ENCODE measurements around the gene CNIH2. TPM values are rescaled to one million over a fixed set of nuclear protein-coding genes. Genes with fewer than 3 reads are reported as not detected.

Gene CNIH2
- total and polyA plus RNA-seq, 2 of the 13 experiments (the other 11 are each of a cell fraction or from before 2014, with no cell fraction given): 0.60 to 0.69 TPM

DNA sequence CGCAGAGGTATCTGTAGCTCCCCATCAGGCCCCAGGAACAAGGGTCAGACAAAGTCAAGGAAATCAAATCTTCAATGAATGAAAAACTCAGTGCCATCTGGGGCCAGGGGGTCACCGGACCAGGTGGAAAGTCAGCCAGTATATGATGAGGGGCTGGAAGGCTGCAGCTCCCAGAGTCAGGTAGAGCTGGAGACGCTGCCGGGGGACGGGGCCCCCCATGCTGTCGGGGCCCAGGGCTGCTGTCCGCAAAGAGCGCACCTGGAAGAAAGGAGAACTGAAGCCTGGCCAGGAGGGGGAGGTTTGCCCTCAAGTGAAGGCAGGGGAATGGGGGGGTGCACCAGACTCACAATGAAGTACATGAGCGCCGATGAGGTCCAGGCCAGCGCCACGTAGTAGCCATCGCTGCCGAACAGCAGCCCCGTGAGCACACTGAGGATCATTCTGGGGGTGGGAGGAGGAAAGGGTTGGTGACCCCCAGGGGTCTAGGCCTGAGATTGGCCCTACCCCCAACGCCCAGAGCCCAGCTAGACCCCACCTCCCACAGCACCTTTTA lies 6.6 kb downstream of the CNIH2 start (continued):
- TF ChIP-seq ZNF160 (CRISPR knock-in tag; IDR thresholded peaks at IDR 0.05) (no peak), MXI1 (IDR thresholded peaks at IDR 0.05; ENCODE audit: borderline replicate concordance, low read depth, low read length) (no peak), BRD4 (CRISPR knock-in tag; IDR thresholded peaks at IDR 0.05) (no peak), ZNF552 (CRISPR knock-in tag; IDR thresholded peaks at IDR 0.05; ENCODE audit: borderline replicate concordance) (no peak)
- TF ChIP-seq, protein P1, sequence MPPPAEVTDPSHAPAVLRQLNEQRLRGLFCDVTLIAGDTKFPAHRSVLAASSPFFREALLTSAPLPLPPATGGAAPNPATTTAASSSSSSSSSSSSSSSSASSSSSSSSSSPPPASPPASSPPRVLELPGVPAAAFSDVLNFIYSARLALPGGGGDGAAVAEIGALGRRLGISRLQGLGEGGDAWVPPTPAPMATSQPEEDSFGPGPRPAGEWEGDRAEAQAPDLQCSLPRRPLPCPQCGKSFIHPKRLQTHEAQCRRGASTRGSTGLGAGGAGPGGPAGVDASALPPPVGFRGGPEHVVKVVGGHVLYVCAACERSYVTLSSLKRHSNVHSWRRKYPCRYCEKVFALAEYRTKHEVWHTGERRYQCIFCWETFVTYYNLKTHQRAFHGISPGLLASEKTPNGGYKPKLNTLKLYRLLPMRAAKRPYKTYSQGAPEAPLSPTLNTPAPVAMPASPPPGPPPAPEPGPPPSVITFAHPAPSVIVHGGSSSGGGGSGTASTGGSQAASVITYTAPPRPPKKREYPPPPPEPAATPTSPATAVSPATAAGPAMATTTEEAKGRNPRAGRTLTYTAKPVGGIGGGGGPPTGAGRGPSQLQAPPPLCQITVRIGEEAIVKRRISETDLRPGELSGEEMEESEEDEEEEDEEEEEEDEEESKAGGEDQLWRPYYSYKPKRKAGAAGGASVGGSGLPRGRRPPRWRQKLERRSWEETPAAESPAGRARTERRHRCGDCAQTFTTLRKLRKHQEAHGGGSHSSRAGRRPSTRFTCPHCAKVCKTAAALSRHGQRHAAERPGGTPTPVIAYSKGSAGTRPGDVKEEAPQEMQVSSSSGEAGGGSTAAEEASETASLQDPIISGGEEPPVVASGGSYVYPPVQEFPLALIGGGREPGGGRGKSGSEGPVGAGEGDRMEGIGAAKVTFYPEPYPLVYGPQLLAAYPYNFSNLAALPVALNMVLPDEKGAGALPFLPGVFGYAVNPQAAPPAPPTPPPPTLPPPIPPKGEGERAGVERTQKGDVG (CRISPR knock-in tag; IDR thresholded peaks at IDR 0.05; ENCODE audit: borderline replicate concordance): no peak
- TF ChIP-seq, protein P2, sequence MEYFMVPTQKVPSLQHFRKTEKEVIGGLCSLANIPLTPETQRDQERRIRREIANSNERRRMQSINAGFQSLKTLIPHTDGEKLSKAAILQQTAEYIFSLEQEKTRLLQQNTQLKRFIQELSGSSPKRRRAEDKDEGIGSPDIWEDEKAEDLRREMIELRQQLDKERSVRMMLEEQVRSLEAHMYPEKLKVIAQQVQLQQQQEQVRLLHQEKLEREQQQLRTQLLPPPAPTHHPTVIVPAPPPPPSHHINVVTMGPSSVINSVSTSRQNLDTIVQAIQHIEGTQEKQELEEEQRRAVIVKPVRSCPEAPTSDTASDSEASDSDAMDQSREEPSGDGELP (IDR thresholded peaks at IDR 0.05; ENCODE audit: borderline replicate concordance, low read depth): no peak
- TF ChIP-seq, protein P3, sequence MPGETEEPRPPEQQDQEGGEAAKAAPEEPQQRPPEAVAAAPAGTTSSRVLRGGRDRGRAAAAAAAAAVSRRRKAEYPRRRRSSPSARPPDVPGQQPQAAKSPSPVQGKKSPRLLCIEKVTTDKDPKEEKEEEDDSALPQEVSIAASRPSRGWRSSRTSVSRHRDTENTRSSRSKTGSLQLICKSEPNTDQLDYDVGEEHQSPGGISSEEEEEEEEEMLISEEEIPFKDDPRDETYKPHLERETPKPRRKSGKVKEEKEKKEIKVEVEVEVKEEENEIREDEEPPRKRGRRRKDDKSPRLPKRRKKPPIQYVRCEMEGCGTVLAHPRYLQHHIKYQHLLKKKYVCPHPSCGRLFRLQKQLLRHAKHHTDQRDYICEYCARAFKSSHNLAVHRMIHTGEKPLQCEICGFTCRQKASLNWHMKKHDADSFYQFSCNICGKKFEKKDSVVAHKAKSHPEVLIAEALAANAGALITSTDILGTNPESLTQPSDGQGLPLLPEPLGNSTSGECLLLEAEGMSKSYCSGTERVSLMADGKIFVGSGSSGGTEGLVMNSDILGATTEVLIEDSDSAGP (CRISPR knock-in tag; IDR thresholded peaks at IDR 0.05; ENCODE audit: borderline replicate concordance): no peak

Measured in HepG2 (cell line).